Stimulated activated CD8-positive, alpha-beta memory T cell treated with anti-CD3 and anti-CD28 coated beads, Interleukin-7, amount 100 ng/mL, for 4 hours (primary cell): ENCODE data around the gene TSPEAR.
A peak's percentile ranks its signal among the peaks of the same experiment; 100 is the strongest.
"Not testable (repeated sequence)": the region's sequence is repeated elsewhere in the genome, so short reads cannot be mapped to it uniquely, and the experiment has no call there.

ENCODE experiments used
- DNase-seq, 2 donors: peaks; one replicate each; pipeline ENCODE4 v3.0.0-alpha.2; 2020; ENCODE audit warnings: low read depth in 2 of 2

Gene TSPEAR

DNA sequence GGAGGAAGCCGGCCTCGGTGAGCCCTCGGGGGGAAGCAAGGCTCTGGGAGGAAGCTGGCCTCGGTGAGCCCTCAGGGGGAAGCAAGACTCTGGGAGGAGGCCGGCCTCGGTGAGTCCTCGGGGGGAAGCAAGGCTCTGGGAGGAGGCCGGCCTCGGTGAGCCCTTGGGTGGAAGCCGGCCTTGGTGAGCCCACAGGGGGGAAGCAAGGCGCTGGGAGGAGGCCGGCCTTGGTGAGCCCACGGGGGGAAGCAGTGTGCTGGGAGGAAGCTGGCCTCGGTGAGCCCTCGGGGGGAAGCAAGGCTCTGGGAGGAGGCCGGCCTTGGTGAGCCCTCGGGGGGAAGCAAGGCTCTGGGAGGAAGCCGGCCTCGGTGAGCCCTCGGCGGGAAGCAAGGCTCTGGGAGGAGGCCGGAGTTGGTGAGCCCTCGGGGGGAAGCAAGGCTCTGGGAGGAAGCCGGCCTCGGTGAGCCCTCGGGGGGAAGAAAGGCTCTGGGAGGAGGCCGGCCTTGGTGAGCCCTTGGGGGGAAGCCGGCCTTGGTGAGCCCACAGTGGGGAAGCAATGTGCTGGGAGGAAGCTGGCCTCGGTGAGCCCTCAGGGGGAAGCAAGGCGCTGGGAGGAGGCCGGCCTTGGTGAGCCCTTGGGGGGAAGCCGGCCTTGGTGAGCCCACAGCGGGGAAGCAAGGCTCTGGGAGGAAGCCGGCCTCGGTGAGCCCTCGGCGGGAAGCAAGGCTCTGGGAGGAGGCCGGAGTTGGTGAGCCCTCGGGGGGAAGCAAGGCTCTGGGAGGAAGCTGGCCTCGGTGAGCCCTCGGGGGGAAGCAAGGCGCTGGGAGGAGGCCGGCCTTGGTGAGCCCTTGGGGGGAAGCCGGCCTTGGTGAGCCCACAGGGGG lies 208.1 kb downstream of the TSPEAR start:
- not testable (repeated sequence) for DNase-seq

DNA sequence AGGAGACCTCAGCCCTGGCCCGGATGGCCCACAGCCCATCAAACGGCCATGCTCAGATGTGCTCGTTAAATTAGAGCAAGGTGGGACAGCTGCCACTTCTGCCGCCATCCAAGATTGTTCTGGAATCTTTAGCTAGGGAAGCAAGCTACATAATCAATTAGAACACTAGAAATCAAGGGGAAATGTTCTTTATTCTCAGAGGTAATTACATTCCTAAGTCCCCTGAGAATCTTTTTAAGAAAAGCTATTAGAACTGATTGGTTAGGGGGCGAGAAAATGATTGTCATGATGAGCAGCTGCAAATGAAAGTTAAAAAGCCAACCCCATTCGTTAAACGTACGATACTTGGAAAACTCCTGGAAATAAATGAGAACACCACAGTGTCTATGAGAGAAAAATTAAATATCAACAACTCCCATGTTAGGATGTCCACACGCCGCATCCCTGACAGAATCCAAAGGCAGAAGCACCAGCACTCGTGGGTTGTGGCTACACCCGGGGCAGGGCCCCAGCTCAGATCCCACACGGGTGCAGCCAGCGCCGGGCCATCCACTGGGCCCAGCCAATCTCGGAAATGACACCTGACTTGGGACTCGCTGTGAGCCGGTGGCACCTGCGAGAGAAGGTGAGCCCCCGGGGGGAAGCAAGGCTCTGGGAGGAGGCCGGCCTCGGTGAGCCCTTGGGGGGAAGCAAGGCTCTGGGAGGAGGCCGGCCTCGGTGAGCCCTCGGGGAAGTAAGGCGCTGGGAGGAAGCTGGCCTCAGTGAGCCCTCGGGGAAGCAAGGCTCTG lies 209.0 kb downstream of the TSPEAR start:
- no peak for DNase-seq

DNA sequence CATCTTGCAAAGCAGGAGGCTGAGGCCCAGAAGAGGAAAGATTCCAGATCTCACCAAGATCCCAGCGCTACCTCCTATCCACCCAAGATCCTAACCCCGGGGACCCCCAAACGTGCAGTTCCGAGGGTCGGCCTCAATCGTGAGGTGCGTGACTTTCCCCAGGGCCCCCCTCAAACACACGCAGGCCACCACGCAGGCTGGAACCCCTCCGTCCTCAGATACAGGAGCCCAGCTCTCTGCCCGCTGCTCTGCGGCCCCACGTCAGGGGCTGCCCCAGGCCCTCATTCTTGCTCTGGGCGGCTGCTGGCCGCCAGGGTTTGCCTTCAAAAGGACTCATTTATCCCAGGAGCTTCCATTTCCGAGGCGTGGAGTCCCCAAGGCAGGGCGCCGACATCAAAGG lies 211.3 kb downstream of the TSPEAR start:
- no peak for DNase-seq

DNA sequence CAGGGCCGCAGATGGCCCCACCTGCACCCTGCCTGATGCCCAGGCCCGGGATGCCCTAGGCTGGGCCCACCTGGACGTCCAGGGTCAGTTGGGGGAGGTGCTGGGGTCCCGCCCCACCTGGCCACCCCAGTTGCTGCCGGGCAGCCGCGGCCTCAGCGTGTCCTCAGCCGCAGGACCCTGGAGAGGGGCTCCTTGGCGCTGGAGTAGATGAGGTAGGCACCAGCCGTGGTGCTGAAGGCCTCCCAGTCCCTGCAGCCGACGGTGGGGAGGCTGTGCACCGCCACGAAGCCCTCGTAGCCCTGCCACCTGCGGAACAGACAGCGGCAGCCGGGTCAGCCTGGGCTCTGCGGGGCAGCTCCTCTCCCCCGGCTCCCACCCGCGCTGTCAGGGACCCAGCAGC lies 211.7 kb downstream of the TSPEAR start:
- no peak for DNase-seq

DNA sequence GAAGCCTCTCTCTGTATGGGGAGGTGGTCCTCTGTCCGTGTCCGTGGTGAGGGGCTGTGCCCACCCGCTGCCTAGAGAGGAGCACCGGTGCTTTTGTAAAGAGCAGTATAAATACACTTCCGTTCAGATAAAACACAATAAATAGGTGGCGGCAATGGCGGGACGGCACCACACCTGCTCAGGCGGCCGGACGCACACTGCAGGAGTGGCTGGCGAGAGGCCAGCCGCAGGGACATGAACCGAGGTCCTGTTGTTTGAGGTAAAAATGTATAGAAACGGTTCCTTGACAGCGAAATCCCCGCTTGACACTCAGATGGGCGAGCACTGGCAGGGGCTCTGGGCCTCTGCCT lies 212.2 kb downstream of the TSPEAR start:
- DNase-seq = no peak

DNA sequence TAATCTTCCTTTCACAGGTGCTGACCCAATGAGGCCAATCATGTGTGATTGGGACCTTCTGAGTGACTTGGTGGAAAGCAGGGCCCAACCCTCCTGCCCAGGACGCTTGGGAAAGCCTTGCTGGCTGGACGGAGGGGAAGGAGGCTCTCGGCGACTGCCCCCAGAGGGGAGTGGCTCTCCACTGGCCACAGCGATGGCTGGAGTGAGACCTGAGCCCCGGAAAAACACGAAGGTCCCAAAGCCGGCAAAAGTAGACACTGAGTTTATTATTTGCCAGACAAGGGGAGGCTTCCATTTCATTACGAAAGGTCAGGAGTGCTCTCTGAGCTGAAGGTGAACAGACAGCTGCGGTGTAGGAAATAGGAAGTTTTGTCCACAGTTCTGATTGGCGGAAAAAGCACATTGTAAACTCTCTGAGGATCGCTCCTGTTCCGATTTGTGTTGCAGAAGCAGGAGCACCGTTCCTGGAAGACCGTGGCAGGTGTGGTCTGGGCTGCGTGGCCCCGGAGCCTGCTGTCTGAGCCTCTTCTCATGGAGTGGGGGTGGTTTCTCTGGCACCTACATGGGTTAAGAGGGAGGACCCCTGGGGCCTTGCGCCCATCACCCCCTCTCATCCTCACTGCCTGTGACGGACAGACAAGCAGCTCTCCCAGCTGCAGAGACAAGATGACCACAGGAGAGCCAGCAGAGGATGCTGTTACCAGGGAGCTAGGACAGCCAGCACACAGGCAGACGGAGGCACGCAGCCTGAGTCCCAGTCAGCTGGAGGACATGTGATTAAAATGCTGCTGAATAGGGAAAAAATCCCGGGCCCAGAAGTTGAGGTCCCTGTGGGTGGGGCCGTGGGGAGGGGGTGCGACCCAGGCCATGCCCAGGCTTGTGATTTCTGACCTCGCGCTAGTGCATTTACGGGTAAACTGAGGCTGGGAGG lies 212.8 kb downstream of the TSPEAR start:
- DNase-seq = no peak

DNA sequence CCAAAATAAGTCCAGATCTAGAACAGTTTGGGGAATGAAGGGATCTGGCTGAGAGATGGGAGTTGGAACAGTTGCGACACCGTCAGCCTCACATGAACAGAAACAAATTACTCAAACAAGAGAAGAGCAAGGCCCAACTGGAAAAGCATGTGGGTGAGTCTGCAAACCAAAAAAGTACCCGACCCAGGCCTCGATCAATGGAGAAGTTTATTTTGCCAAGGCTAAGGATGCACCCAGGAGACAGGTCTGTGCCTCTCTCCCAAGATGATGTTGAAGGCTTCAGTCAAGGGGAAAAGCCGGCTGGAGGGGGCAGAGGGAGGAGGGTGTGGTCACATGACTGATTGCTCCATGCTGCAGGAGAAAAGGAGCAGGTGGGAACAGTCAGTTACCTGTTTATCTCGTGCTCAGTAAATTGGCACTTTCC lies 213.7 kb downstream of the TSPEAR start:
- DNase-seq = no peak

DNA sequence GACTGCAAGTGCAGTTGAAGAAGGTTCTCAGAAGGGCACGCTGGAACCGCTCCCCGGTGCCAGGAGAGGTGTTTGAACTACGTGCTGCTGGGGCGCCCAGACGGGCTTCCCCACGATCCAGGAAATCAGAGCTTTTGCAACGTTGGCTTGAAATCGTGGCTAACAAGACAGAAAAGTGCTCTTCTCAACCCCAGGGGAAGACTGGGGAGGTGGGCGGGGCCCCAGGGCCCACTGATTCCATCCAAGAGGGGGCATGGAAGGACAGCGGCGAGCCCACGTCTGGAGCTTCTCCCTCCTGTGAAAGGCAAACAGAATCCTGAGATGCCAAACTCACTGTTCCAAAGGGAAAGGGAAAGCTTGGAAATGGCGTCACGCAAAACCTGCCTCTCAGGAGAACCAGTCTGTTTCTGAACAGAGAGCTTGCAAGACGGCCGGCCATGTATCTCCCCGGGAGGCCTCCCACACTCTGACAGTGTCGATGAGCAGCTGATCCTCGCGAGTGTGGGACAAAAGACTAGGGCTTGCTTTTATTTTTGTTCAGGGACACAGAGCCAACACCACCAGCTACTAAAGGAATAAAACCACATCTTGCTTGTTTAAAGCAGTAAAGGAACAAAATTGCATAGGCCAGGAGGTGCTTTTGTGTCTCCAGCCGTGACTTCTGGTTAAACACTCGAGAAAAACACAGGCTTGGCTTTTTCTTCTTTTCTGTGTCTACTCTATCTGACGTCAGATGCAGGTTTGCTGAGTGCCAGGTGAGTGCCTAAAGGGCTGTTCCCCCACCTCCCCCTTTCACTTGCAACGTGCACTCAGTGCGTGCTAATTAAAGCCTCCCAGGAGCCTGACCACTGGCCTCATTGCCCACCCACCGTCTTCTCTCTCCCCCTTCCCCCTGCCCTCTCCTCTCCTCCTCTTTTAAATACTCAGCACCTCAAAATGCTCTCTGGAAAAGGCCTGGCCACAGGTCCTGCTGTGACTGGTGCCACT lies 214.5 kb downstream of the TSPEAR start:
- DNase-seq = no peak

DNA sequence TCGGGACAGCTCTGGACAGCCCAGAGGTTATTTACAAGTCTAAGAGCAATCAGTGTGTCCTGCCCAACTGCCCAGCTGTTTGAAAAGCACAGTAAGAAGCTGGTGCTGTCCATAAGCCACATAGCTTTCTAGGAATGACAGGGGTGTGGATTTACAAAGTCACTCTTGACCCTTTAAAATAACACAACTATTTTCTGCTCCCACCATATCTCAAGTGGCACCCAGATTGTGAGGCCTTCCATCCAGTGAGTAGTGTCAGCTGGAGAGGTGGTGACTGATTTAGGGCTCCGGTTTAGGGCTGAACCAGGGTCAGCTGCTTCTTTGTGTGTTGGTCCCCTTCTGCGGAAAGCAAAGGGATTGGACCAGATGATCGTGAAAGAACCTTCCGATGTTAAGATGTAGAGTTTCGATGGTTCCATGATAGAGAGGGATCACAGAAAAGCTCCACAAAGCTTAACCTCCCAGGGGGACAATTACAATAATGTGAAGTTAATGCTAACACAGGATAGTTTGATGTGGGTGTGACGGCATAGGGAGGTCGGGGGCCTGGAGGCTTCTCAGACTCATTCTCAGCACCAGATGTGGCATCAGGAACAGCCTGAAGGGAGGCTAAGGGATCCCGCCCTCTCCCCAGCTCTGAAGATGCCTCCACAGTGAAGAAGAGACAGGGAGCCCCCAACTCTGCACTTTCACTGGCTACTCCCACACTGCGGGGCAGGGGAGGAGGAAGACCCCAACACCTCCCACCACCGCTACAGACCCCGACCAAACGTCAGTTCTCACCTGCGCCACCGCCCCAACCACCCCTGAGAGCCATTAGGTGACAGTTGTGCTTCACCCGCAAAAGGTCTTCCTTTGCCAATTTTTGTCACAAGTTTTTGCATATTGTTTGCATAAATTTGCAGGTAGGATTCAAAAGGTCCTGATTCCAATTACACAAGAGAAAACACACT lies 215.5 kb downstream of the TSPEAR start:
- no peak for DNase-seq

DNA sequence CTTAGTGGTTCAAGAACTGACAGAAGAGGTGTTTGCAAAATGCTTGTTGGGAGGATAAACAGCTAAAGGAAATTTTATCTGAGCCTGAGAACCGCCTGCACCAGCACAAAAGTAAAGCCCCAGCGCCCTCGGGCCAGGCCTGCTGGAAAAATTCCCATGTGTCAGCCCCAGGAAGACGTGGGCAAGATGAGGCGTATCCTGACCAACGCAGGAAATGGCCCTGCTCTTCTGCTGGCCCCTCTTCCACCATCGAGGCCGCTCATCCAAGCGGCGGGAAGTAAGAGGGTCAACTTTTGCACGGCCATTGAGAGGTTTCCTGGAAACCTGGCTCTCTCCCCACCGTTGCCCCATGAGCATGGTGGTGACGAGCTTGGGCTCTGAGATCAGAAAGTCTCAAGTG lies 216.4 kb downstream of the TSPEAR start:
- DNase-seq = no peak

DNA sequence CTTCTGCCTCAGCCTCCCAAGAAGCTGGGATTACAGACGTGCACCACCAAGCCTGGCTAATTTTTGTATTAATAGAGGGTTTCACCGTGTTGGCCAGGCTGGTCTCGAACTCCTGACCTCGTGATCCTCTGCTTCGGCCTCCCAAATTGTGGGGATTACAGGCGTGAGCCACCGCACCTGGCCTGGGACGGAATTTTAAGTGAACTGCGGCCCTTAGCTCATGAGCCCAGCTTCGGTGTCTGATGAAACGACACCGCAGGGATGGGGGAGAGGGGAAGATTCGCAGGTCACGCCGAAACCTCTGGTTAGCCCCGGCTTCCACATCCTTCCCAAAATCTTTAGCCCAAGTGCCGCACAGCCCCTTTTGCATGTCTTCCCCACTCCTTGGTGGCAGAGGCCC lies 217.0 kb downstream of the TSPEAR start:
- DNase-seq = no peak

DNA sequence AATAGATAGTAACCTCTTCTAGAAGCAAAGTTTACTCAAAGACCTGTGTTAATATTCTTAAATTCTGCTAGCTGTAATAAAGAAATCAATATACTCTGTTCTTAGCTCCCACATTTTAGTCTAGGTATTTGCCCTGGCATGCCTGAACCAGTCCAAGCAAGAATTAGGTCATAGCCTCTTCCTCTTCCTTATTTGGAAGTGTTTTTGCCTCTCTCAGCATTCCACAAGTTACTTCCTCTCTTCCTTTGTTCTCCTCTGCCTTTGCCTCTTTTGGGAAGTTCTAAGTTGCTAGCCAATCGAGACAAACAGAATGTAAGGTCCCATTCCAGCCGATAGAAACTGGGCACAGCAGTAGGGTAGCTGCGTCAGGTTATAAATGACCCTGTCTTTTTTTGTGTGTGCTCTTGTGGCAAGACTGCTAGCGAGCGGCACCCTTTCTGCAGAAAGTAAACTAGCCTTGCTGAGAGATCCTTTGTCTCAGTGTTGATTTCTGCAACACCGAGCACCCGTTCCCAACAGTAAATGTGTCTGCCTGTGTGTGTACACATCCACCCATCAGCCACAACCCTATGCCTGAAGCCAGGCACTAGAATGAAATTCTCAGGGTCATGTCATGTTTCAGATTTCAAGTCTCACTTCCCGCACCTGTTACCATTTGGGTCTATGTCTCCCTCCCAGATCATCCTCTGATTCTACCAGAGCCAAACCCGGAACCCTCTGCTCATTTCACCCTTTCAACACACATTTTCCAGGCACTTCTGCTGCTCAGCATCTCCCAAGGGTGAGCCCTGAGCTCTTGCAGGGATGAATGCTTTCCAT lies 218.6 kb downstream of the TSPEAR start:
- DNase-seq = no peak

DNA sequence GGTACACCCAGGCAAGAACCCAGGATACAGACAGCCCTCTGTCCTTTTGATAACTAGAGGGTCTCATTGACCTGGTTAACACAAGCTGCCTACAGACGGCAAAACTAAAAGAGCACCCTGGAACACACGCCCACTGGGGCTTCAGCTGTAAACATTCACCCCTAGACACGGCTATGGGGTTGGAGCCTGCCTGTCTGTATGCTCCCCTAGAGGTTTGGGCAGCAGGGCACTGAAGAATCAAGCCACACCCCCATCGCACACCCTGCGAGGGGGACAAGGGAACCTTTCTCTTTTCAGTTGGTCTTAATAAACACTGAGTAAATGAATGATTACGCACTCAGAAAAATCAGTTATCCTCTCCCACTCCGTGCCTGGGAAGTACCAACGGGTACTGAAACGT lies 220.6 kb downstream of the TSPEAR start:
- no peak for DNase-seq

DNA sequence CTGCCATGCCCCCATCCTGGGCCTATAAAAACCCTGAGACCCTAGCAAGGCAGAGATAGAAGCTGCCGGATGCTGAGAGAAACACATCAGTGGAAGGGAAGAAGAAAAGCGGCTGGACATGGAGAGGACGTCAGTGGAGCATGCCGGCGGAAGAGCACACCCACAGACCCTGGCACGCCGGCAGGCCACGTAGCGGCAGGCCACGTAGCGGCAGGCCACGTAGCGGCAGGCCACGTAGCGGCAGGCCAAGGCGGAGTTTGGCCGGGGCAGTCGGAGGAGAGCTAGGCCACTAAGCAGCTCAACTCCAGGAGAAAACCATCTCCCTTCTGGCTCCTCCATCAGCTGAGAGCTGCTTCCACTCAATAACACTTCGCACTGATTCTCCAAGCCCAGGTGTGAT lies 221.0 kb downstream of the TSPEAR start:
- no peak for DNase-seq

DNA sequence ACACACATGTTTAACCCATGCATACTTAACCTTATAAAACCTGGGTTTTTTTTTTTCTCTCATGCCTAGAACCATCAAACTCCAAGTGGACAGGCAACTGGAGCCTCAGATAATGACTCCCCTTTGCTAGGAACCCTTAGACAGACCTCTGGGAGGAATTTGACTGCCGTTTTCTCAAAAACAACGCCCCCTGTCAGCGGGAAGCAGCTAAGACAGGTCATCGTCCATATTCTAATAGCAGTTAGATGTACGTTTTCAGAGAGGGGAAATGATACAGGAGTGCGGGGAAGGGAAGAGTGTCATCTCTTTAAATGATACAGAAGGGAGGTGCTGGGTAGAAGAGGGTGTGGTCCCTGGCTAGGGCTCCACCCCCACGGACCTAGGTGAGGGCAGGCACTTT lies 221.4 kb downstream of the TSPEAR start:
- DNase-seq = no peak

DNA sequence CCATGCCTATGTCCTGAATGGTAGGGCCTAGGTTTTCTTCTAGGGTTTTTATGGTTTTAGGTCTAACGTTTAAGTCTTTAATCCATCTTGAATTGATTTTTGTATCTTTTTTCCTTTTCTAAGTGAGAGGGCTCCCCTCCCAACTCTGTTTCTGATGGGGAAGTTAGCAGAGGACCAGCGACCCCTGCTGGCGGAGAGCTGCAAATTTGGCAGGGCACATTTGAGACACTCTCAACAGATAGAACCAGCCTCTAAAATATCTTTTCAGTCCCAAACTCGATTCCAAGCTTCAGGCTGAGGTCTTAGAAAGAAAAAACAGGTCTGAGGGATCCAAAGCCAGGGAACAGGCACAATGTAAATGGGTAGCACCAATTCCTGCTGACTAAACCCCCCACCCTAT lies 223.5 kb downstream of the TSPEAR start:
- DNase-seq = peak in 1 of 2 donors; percentile 27

DNA sequence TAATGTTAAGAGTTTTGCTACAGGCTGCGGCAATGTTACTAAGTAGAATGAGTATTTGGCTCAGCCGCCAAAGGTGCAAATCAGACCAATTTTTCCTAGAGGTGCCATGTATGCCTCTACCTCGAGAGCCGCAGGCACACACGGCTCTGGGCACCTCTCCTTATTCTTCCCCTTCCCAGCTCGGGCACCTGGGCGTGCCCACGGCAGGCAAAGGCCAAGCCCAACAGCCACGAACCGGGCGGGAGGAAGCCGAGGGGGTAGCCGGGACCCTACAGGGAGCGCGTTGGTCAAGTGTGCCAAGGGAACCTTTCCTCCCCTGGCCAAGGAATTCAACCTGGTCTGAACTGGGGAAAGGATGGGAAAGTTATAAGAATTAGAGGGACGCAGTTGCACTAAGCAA lies 225.1 kb downstream of the TSPEAR start:
- no peak for DNase-seq

DNA sequence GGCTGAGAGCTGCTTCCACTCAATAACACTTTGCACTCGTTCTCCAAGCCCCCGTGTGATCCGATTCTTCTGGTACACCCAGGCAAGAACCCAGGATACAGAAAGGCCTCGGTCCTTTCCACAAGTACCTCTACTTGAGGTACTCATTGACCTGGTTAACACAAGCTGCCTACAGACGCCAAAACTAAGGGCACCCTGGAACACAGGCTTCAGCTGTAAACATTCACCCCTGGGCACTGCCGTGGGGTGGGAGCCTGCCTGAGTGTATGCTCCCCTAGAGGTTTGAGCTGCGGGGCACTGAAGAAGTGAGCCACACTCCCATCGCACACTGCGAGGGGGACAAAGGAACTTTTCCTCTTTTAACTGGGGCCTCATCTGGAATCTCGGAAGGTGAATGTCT lies 225.6 kb downstream of the TSPEAR start:
- DNase-seq = no peak
